Stimulated activated CD8-positive, alpha-beta memory T cell treated with anti-CD3 and anti-CD28 coated beads, Interleukin-2, amount 100 ng/mL, for 1 hour (primary cell): Measurements from ENCODE around the gene JRKL.
"Not testable (repeated sequence)": the region's sequence is repeated elsewhere in the genome, so short reads cannot be mapped to it uniquely, and the experiment has no call there.

Experiments
- DNase-seq, 2 donors: peaks; one replicate each; pipeline ENCODE4 v3.0.0-alpha.2; 2020; ENCODE audit warnings: low read depth in 2 of 2

The JRKL gene

DNA sequence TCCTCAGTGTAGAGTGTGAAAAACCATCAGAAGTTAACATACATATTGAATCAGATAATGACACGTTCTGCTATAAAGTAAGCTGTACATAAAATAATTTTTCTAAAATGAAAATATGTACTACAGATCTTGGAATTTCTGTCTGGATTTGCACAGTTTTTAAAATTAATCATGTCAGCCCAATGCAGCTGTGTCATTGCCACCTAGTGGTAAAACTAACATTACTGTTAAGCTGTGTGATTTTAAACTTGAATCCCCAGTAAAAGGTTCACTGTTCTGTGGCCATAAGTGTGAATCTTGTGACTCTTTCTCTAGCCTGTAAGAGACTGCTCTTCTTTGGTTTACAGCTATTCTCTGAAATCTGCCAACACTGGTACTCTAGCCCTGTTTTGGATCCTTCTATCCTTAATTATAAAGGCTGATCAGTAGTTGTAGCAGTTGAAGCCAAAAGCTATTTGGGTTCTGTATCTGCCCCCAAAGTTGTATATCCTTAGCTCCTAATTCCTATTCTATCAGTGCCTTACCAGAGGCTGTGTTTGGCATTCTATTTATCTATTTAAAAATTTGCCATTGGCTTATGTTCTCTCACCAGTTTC lies 4.0 kb downstream of the JRKL start:
- DNase-seq = no peak

- DNase-seq = no peak
Measured at GRCh38 chr11:96394773-96395172, 5.0 kb downstream of the JRKL start.

DNA sequence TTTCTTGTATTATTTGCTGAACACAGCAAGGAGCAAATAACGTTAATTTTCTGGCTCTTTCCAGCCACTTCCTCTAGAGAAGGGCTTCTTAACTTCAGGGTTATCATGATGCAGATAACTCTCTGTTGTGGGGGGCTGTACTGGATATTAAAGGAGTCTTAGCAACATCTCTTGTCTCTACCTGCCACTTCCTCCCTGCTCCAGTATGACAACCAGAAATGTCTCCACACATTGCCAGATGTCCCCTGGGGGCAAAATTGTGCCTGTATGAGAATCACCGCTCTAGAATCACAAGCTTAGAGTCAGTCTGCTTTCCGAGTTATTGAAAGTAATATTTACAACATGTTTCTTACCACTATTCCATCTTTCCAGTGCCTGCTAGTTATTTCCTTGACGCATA lies 6.8 kb downstream of the JRKL start:
- DNase-seq = no peak

GRCh38 chr11:96397863-96398262 lies 8.1 kb downstream of the JRKL start:
- no peak for DNase-seq

GRCh38 chr11:96400697-96401096 lies 10.9 kb downstream of the JRKL start:
- DNase-seq = no peak

GRCh38 chr11:96411412-96411811 lies 21.6 kb downstream of the JRKL start:
- DNase-seq = not testable (repeated sequence)

DNA sequence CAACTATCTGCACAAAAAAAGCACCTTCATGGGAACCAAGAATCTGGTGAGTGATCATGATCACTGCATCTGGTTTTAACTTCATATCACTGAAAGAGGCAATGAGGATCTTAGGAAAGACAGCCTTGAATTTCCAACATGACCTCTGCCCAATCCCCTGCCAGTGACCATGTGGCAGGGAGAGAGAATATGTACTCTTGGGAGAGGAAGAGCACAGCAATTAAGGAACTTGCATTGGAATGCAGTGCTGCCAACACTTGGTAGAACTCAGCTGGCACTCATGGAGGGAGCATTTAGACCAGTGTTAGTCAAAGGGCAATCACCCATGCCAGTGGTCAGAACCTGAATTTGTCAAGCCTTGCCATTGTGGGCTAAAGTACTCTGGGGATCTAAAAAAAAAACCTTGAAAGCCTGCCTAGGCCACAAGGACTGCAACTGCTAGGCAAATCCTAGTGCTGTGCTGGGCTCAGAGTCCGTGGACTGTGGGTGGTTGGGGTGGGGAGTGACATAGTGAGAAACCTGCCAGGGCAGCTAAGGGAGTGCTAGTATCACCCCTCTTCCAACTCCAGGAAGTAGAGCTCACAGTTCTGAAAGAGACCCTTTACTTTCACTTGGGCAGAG lies 23.1 kb downstream of the JRKL start:
- no peak for DNase-seq

- no peak for DNase-seq
Measured at GRCh38 chr11:96413408-96413807, 23.6 kb downstream of the JRKL start.

DNA sequence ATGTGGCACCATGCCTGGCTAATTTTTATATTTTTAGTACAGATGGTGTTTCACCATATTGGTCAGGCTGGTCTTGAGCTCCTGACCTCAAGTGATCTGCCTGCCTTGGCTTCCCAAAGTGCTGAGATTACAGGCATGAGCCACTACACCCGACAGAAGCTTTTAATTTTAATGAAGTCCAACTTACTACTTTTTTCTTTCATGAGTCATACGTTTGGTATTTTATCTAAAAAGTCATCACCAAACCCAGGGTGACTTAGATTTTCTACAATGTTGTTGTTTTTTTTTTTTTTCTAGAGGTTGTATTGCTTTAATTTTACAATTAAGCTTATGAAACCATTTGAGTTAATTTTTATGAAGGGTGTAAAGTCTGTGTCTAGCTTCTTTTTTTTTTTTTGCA lies 34.9 kb downstream of the JRKL start:
- DNase-seq = no peak

DNA sequence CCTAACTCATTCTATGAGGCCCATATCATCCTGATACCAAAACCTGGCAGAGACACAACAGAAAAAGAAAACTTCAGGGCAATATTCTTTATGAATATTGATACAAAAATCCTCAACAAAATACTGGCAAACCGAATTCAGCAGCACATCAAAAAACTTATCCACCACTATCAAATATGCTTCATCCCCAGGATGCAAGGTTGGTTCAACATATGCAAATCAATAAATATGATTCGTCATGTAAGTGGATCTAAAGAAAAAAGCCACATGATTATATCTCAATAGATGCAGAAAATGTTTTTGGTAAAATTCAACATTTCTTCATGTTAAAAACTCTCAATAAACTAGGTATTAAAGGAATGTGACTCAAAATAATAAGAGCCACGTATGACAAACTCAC lies 40.9 kb downstream of the JRKL start:
- DNase-seq = no peak

GRCh38 chr11:96432654-96433053 lies 42.8 kb downstream of the JRKL start:
- DNase-seq = not testable (repeated sequence)
